NT2/D1 (cell line): Measurements from ENCODE around the gene SYT2.
"Not testable (repeated sequence)": the region's sequence is repeated elsewhere in the genome, so short reads cannot be mapped to it uniquely, and the experiment has no call there.

Experiments
- DNase-seq: peaks from one replicate; pipeline ENCODE4 v3.0.0-alpha.2; 2011; ENCODE audit warnings: low read depth, low spot score
- H3K27me3 ChIP-seq: 2 replicates; pipeline ENCODE4 v1.6.0; 2011; ENCODE audit warnings: mild to moderate bottlenecking; ENCODE audit not compliant: insufficient read length, insufficient read depth
- H3K36me3 ChIP-seq: 2 replicates; pipeline ENCODE4 v1.6.1; 2011; ENCODE audit warnings: mild to moderate bottlenecking, low read length, mixed read lengths; ENCODE audit not compliant: insufficient read depth, insufficient read length
- H3K4me1 ChIP-seq: 2 replicates; pipeline ENCODE4 v1.5.1; 2011; ENCODE audit not compliant: insufficient read depth, insufficient read length
- H3K4me3 ChIP-seq: 2 replicates; pipeline ENCODE4 v1.5.1; 2011; ENCODE audit warnings: low read depth; ENCODE audit not compliant: insufficient read length
- H3K9ac ChIP-seq: 2 replicates; pipeline ENCODE4 v1.6.0; 2011; ENCODE audit warnings: low read depth; ENCODE audit not compliant: insufficient read length
- H3K9me3 ChIP-seq: 2 replicates; pipeline ENCODE4 v1.5.1; 2011; ENCODE audit warnings: mild to moderate bottlenecking, low read length; ENCODE audit not compliant: insufficient read depth
- SUZ12 ChIP-seq: IDR thresholded peaks from 2 replicates; pipeline ENCODE4 v1.6.1; 2011; ENCODE audit not compliant: insufficient read length, insufficient read depth; ENCODE audit errors: extremely low read depth
- YY1 ChIP-seq: IDR thresholded peaks from 2 replicates; pipeline ENCODE4 v1.6.1; 2011; ENCODE audit not compliant: insufficient read length, insufficient read depth
- ZNF274 ChIP-seq: IDR thresholded peaks from 2 replicates; pipeline ENCODE4 v1.6.1; 2011; ENCODE audit warnings: mild to moderate bottlenecking, low read depth, low read length

Gene SYT2

DNA sequence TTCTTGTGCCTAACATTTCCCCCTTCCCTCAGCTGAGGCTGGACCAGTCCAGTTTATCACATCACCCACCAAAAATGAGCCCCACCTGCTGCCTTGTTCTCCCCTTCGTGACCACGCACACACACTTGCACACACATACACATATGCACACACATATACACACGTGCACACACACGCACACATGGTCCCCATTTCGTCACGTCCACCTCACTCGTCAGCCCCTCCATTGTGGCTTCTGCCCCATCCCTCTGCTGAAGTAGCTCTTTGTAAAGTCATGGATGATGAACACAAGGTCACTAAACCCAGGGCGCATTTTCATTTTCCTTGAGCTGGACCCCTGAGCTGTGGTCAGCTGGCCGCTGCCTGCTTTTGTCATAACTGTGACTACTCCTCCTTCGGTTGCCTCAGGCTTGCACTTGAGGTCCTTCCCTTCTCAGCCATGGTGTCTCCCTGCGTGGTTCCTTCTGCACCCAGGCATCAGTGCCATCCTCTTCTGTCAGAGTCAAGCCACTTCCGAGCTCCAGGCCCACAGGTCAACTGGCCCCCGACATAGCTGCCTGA, 93.8 kb downstream of the SYT2 start:
- Histone ChIP-seq H3K9me3 (peaks cover 8% of the 10 kb centered on the region; the same call in 1 of the 2 replicates), H3K27me3 (no peaks in the 10 kb centered on the region), H3K4me1 (peaks cover 10% of the 10 kb centered on the region), H3K4me3 (no peak overlapping the region), H3K9ac (no peak overlapping the region), H3K36me3 (no peaks in the 10 kb centered on the region)
- TF ChIP-seq YY1 (no peak), SUZ12 (no peak), ZNF274 (no peak)
- DNase-seq, result no peak

DNA sequence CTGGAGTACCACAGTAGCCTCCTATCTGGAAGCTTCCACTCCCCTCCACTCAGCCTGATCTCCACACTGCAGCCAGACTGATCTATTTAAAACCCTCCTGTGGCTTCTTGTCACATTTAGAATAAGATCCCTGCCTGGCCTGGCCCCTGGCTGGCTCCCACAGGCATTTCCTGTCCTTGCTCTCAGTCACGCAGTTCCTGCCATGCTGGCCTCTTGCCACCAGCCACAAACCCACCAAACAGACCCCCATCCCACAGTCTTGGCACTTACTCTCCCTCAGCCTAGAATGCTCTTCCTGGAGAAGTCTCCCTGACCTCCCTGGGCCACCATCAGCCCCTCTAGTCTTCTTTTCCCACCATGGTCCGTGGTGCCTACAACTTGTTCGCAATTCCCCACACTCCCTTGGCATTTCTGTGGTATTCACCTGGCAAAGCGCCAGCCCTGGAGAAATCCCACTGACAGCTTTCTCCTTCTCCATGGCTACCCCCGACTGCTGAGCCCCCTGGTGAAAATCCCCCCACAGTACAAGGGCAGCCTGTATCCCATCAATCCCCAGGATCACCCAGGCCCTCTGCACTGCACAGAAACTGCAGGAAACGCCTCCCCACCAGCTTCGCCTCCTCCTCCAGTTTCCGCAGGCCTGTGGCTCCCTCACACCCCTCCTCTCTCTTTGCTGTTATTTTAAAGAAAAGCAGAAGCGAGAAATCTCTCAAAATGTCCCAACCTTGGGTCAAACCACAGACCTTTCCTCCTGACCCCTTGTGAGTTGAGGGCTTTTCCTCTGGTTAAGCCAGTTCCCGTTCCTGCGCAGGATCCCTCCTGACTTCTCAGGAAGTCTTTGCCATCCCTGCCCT, 94.5 kb downstream of the SYT2 start:
- H3K4me1 ChIP-seq, result peaks cover 10% of the 10 kb centered on the region
- no peak overlapping the region for H3K4me3 ChIP-seq
- H3K9ac ChIP-seq, result no peak overlapping the region
- no peaks in the 10 kb centered on the region for H3K36me3 ChIP-seq
- no peak for TF ChIP-seq ZNF274
- no peak for TF ChIP-seq SUZ12
- no peak for TF ChIP-seq YY1
- no peaks in the 10 kb centered on the region for H3K27me3 ChIP-seq
- no peak for DNase-seq
- H3K9me3 ChIP-seq, result peaks cover 8% of the 10 kb centered on the region; the same call in 1 of the 2 replicates

DNA sequence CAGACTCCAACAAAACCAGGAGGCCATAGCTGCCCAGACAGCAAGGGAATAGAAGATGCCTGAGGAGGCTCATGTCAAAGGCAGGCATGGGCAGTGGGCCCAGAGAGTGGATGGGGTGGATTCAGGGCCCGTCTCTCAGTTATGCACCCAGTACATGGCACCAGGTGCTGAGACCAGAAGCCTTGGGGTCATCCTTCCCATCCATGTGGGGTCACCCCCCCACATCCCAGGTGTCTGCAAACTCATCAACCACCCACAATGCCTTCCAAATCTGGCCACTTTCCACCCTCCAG, 95.1 kb downstream of the SYT2 start:
- not testable (repeated sequence) for H3K36me3 ChIP-seq, H3K9me3 ChIP-seq, H3K9ac ChIP-seq, DNase-seq, H3K4me3 ChIP-seq, H3K4me1 ChIP-seq, H3K27me3 ChIP-seq

DNA sequence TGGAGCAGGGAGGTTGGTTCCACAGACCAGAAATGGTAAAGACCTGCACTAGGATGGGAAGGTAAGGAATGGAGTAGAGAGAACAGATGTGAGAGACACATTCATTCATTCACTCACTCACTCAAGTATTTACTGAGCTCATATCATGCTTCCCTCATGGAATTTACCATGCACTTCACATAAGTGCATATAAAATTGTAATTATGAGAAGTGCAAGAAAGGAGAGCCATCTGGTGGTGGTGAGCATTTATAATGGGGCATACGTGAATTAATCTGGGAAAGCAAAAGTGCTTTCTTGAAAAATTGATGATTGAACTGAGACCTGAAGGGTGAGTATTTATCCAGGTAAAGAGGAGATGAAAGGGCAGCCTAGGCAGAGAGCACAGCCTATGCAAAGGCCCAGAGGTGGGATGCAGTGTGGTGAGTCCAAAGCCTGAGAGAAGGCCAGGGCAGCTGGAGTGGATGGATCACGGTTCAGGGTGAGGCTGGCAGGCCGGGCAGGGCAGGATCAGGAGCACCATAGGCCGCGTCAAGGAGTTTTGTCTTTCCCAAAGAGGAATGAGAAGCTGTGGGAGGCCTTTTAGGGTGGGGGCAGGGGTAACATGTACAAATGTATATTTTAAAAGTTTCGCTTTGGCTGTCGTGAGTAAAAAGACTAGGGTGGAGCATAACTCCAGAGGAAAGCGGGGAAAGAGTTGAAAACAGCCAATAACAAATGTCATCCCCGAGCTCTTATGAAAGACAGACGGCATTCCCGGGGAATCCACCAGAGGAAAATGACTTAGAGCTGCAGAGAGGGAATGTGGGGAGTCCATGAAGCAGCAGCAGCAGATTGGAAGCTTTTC, 95.7 kb downstream of the SYT2 start:
- not testable (repeated sequence) for H3K9me3 ChIP-seq, H3K4me3 ChIP-seq, H3K27me3 ChIP-seq, H3K36me3 ChIP-seq, H3K9ac ChIP-seq, DNase-seq, H3K4me1 ChIP-seq

DNA sequence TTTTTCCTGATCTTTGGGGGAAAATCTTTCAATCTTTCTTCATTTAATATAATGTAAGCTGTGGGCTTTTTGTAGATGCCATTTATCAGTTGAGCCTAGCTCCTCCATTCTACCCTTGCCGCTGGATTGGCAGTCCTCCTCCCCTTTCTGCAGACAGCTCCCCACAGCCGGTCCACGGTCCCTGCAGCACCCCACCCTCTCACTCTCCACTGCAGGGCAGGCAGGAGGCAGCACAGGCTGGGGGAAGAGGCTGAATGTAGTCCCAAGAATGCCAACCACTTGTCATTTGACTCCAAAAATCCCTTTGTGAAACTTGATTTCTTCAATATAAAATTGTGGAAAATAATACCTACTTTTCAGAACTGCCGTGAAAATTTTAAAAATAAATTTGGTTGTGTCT, 96.7 kb downstream of the SYT2 start:
- DNase-seq, result no peak
- Histone ChIP-seq H3K36me3 (no peaks in the 10 kb centered on the region), H3K9me3 (peaks cover 8% of the 10 kb centered on the region; the same call in 1 of the 2 replicates), H3K27me3 (no peaks in the 10 kb centered on the region), H3K4me1 (peaks cover 8% of the 10 kb centered on the region), H3K4me3 (no peak overlapping the region), H3K9ac (no peak overlapping the region)
- TF ChIP-seq ZNF274 (no peak), YY1 (no peak)

GRCh38 chr1:202612036-202612435, 98.2 kb downstream of the SYT2 start:
- not testable (repeated sequence) for H3K4me3 ChIP-seq, H3K9ac ChIP-seq, H3K9me3 ChIP-seq, H3K36me3 ChIP-seq, H3K4me1 ChIP-seq, H3K27me3 ChIP-seq, DNase-seq

DNA sequence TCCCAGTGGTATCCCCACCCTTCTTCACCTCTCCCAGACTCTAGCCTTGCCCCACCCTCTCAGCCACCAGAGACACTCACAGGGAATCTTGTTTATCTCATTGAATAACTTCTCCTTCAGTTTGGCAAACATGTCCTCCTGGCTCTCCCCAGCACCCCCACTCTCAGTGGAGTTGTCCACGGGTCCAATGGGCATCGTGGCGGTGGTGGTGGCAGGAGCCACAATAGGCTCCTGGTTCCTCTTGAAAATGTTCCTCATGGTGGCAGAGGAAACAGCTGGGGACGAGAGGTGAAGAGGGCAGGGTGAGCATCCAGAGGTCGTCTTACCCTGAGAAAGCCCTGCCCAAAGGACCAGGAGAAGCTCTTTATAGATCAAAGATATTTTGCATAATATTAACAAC, 104.7 kb downstream of the SYT2 start:
- Histone ChIP-seq H3K27me3 (no peaks in the 10 kb centered on the region), H3K4me3 (no peak overlapping the region), H3K36me3 (peaks cover 8% of the 10 kb centered on the region), H3K4me1 (peaks cover 4% of the 10 kb centered on the region), H3K9ac (no peak overlapping the region), H3K9me3 (no peaks in the 10 kb centered on the region)
- TF ChIP-seq ZNF274, result no peak
- TF ChIP-seq SUZ12, result no peak
- no peak for TF ChIP-seq YY1
- no peak for DNase-seq
